Measurements from ENCODE around the gene SMARCAL1. TPM values are rescaled to one million over a fixed set of nuclear protein-coding genes. Genes with fewer than 3 reads are reported as not detected.

SMARCAL1 gene
- total RNA-seq, 1 experiment from 2014 or later: 24.1 TPM

- CTCF ChIA-PET: no interaction called here
Measured at GRCh38 chr2:216495656-216496055, 83.4 kb downstream of the SMARCAL1 start.

GRCh38 chr2:216497382-216498069 lies 85.2 kb downstream of the SMARCAL1 start:
- no TSS peak for BruUV-seq (replicated peaks)
- Mint-ChIP-seq H3K36me3 (ENCODE audit: insufficient read depth, unreplicated experiment) (peaks cover 50% of the 10 kb centered on the region), H3K27me3 (ENCODE audit: insufficient read depth, unreplicated experiment) (no peaks in the 10 kb centered on the region), H3K4me1 (ENCODE audit: low read depth, unreplicated experiment) (peaks cover 2% of the 10 kb centered on the region), H3K4me3 (ENCODE audit: unreplicated experiment) (peak overlapping the region; percentile 99), H3K27ac (ENCODE audit: unreplicated experiment) (peak overlapping the region; percentile 97), H3K9me3 (ENCODE audit: unreplicated experiment) (no peaks in the 10 kb centered on the region)
- Histone ChIP-seq H3K4me3 (ENCODE audit: low read depth, low read length) (peak overlapping the region; percentile 71), H3K4me1 (peaks cover 15% of the 10 kb centered on the region; the same call in 1 of the 2 replicates), H3K27me3 (replicated peaks; ENCODE audit: control insufficient read depth, insufficient read depth, low read length) (no peaks in the 10 kb centered on the region), H3K36me3 (ENCODE audit: control insufficient read depth, insufficient read depth, low read length) (peaks cover 6% of the 10 kb centered on the region; the same call in 1 of the 2 replicates), H3K9me3 (no peaks in the 10 kb centered on the region)
- intact Hi-C loops (cut with micrococcal nuclease; ENCODE audit: unreplicated experiment): loop anchor here (2.0 to 10.0 kb wide), 2 partner anchors 85 to 383 kb away; partner anchors contain the start of gene SMARCAL1
- ChIA-PET CTCF (no interaction called here), POLR2A (interaction anchor here (1.6 kb wide), 1 partner anchor 383 kb away, joined by 5 read pairs; no protein-coding TSS in a partner anchor)
- no peak for DNase-seq
- no peak for TF ChIP-seq CTCF (IDR thresholded peaks at IDR 0.05; ENCODE audit: insufficient read depth in 1 of 2, low read depth in 1 of 2, low read length in 1 of 2, severe bottlenecking in 1 of 2, unreplicated experiment in 1 of 2)

More at GRCh38 chr2:216495656-216496055, 83.4 kb downstream of the SMARCAL1 start:
- no peak overlapping the region for H3K4me3 Mint-ChIP-seq (ENCODE audit: unreplicated experiment)
- H3K36me3 Mint-ChIP-seq (ENCODE audit: insufficient read depth, unreplicated experiment): peaks cover 31% of the 10 kb centered on the region
- POLR2A ChIA-PET: no interaction called here
- no TSS peak for BruUV-seq (replicated peaks)
- H3K27ac Mint-ChIP-seq (ENCODE audit: unreplicated experiment): no peak overlapping the region
- intact Hi-C loops (cut with micrococcal nuclease; ENCODE audit: unreplicated experiment): loop anchor here (10.0 kb wide), 1 partner anchor 381 kb away; no protein-coding TSS in a partner anchor
- no peaks in the 10 kb centered on the region for H3K9me3 Mint-ChIP-seq (ENCODE audit: unreplicated experiment)
- no peak for DNase-seq
- H3K4me1 Mint-ChIP-seq (ENCODE audit: low read depth, unreplicated experiment): no peaks in the 10 kb centered on the region
- no peaks in the 10 kb centered on the region for H3K27me3 Mint-ChIP-seq (ENCODE audit: insufficient read depth, unreplicated experiment)
- Histone ChIP-seq H3K4me3 (ENCODE audit: low read depth, low read length) (no peak overlapping the region), H3K36me3 (ENCODE audit: control insufficient read depth, insufficient read depth, low read length) (0 out of 2 replicates have a peak, but pooled peaks cover 1% of the 10 kb centered on the region), H3K4me1 (peaks cover 10% of the 10 kb centered on the region), H3K27me3 (replicated peaks; ENCODE audit: control insufficient read depth, insufficient read depth, low read length) (no peaks in the 10 kb centered on the region), H3K9me3 (no peaks in the 10 kb centered on the region)
- TF ChIP-seq CTCF (IDR thresholded peaks at IDR 0.05; ENCODE audit: insufficient read depth in 1 of 2, low read depth in 1 of 2, low read length in 1 of 2, severe bottlenecking in 1 of 2, unreplicated experiment in 1 of 2): no peak

- H3K9me3 Mint-ChIP-seq (ENCODE audit: unreplicated experiment): no peaks in the 10 kb centered on the region
- no peaks in the 10 kb centered on the region for H3K27me3 ChIP-seq (replicated peaks; ENCODE audit: control insufficient read depth, insufficient read depth, low read length)
- peak overlapping the region; percentile 97 for H3K27ac Mint-ChIP-seq (ENCODE audit: unreplicated experiment)
- intact Hi-C loops (cut with micrococcal nuclease; ENCODE audit: unreplicated experiment): loop anchor here (2.0 to 10.0 kb wide), 2 partner anchors 85 to 383 kb away; partner anchors contain the start of gene SMARCAL1
- POLR2A ChIA-PET: interaction anchor here (0.5 to 1.6 kb wide), 8 partner anchors 10 to 441 kb away, joined by 3 to 13 read pairs (median 4); partner anchors contain the start of gene SMARCAL1
- no peaks in the 10 kb centered on the region for H3K27me3 Mint-ChIP-seq (ENCODE audit: insufficient read depth, unreplicated experiment)
- no peaks in the 10 kb centered on the region for H3K9me3 ChIP-seq
- H3K4me1 Mint-ChIP-seq (ENCODE audit: low read depth, unreplicated experiment): peaks cover 7% of the 10 kb centered on the region
- H3K36me3 Mint-ChIP-seq (ENCODE audit: insufficient read depth, unreplicated experiment): peaks cover 55% of the 10 kb centered on the region
- BruUV-seq (replicated peaks): TSS peak; percentile 82
- peaks cover 7% of the 10 kb centered on the region; the same call in 1 of the 2 replicates for H3K36me3 ChIP-seq (ENCODE audit: control insufficient read depth, insufficient read depth, low read length)
- no peak for TF ChIP-seq CTCF (IDR thresholded peaks at IDR 0.05; ENCODE audit: insufficient read depth in 1 of 2, low read depth in 1 of 2, low read length in 1 of 2, severe bottlenecking in 1 of 2, unreplicated experiment in 1 of 2)
- peak overlapping the region; percentile 99 for H3K4me3 Mint-ChIP-seq (ENCODE audit: unreplicated experiment)
- DNase-seq: no peak
- peak overlapping the region; percentile 71 for H3K4me3 ChIP-seq (ENCODE audit: low read depth, low read length)
- peaks cover 15% of the 10 kb centered on the region; the same call in 1 of the 2 replicates for H3K4me1 ChIP-seq
- CTCF ChIA-PET: interaction anchor here (0.6 kb wide), 1 partner anchor 105 kb away, joined by 10 read pairs; no protein-coding TSS in a partner anchor
Measured at GRCh38 chr2:216498070-216498378, 85.7 kb downstream of the SMARCAL1 start.
